Measurements from ENCODE around the gene AFAP1.
A peak's percentile ranks its signal among the peaks of the same experiment; 100 is the strongest.

Gene AFAP1

GRCh38 chr4:7828011-7828720 lies 111.5 kb downstream of the AFAP1 start:
- H3K4me3 ChIP-seq (replicated peaks; ENCODE audit: low read depth, low read length), result peak overlapping the region; percentile 15
- peak; percentile 100 for DNase-seq (ENCODE audit: low read depth)
- TF ChIP-seq CTCF (IDR thresholded peaks at IDR 0.05; ENCODE audit: low read length, missing control alignments), result no peak

GRCh38 chr4:7827566-7827965 lies 112.1 kb downstream of the AFAP1 start:
- no peak for DNase-seq (ENCODE audit: low read depth)
- H3K4me3 ChIP-seq (replicated peaks; ENCODE audit: low read depth, low read length), result no peak overlapping the region
- no peak for TF ChIP-seq CTCF (IDR thresholded peaks at IDR 0.05; ENCODE audit: low read length, missing control alignments)

- no peak overlapping the region for H3K4me3 ChIP-seq (replicated peaks; ENCODE audit: low read depth, low read length)
- TF ChIP-seq CTCF (IDR thresholded peaks at IDR 0.05; ENCODE audit: low read length, missing control alignments), result no peak
- DNase-seq (ENCODE audit: low read depth), result no peak
These were observed 112.8 kb downstream of the AFAP1 start for GRCh38 chr4:7826909-7827306.

GRCh38 chr4:7826176-7826908 lies 113.3 kb downstream of the AFAP1 start:
- DNase-seq (ENCODE audit: low read depth), result no peak
- H3K4me3 ChIP-seq (replicated peaks; ENCODE audit: low read depth, low read length), result no peak overlapping the region
- no peak for TF ChIP-seq CTCF (IDR thresholded peaks at IDR 0.05; ENCODE audit: low read length, missing control alignments)

GRCh38 chr4:7824218-7824617 lies 115.4 kb downstream of the AFAP1 start:
- no peak for DNase-seq (ENCODE audit: low read depth)
- TF ChIP-seq CTCF (IDR thresholded peaks at IDR 0.05; ENCODE audit: low read length, missing control alignments), result no peak
- H3K4me3 ChIP-seq (replicated peaks; ENCODE audit: low read depth, low read length), result no peak overlapping the region

GRCh38 chr4:7823416-7823824 lies 116.2 kb downstream of the AFAP1 start:
- TF ChIP-seq CTCF (IDR thresholded peaks at IDR 0.05; ENCODE audit: low read length, missing control alignments), result no peak
- H3K4me3 ChIP-seq (replicated peaks; ENCODE audit: low read depth, low read length), result no peak overlapping the region
- peak; percentile 83 for DNase-seq (ENCODE audit: low read depth)

All from fibroblast of pulmonary artery (primary cell).